Activated T-cell treated with anti-CD3 and anti-CD28 coated beads, Interleukin-2, amount 50 U/mL, for 4 hours (primary cell): ENCODE data around the gene CCL24. TPM values are rescaled to one million over a fixed set of nuclear protein-coding genes. Genes with fewer than 3 reads are reported as not detected.
"Not testable (repeated sequence)": the region's sequence is repeated elsewhere in the genome, so short reads cannot be mapped to it uniquely, and the experiment has no call there.

ENCODE experiments used
- ATAC-seq, 2 donors: fragments of 200-7000 bp; cut with Tn5 transposase; one replicate each; pipeline ENCODE4 v1.10.0; 2021
- DNase-seq: peaks from one replicate; pipeline ENCODE4 v3.0.0-alpha.2; 2020
- H3K27me3 Mint-ChIP-seq: one replicate; pipeline ENCODE4 v1.8.0; 2021; ENCODE audit warnings: low read depth, mixed read lengths
- H3K36me3 Mint-ChIP-seq: one replicate; pipeline ENCODE4 v1.8.0; 2022; ENCODE audit warnings: mixed read lengths; ENCODE audit not compliant: insufficient read depth
- H3K4me1 Mint-ChIP-seq: one replicate; pipeline ENCODE4 v1.8.0; 2021; ENCODE audit warnings: low read depth, mixed read lengths
- H3K4me3 Mint-ChIP-seq: one replicate; pipeline ENCODE4 v1.8.0; 2021; ENCODE audit warnings: mild to moderate bottlenecking, moderate library complexity, mixed read lengths
- H3K9me3 Mint-ChIP-seq: one replicate; pipeline ENCODE4 v1.8.0; 2021; ENCODE audit warnings: mixed read lengths
- total RNA-seq, 3 donors: library from RNA; stranded (reverse); gene quantifications; one replicate each; pipeline ENCODE4 v1.2.1, GENCODE V29; 2021

Gene CCL24
- total RNA-seq, 3 donors from 2014 or later: not detected

DNA sequence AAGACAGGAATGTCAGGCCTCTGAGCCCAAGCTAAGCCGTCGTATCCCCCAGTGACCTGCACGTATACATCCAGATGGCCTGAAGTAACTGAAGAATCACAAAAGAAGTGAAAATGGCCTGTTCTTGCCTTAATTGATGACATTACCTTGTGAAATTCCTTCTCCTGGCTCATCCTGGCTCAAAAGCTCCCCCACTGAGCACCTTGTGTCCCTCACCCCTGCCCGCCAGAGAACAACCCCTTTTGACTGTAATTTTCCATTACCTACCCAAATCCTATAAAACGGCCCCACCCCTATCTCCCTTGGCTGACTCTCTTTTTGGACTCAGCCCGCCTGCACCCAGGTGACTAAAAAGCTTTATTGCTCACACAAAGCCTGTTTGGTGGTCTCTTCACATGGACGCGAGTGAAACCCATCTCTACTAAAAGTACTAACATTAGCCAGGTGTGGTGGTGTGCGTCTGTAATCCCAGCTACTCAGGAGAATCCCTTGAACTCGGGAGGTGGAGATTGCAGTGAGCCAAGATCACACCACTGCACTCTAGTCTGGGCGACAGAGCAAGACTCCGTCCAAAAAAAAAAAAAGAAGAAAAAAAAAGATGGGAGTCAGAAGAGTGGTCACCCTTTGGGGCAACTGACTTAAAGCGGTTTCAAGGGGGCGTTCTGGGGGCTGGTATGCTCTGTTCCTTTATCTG, 25.3 kb downstream of the CCL24 start:
- not testable (repeated sequence) for H3K36me3 Mint-ChIP-seq, H3K27me3 Mint-ChIP-seq, H3K4me3 Mint-ChIP-seq, H3K4me1 Mint-ChIP-seq, DNase-seq, H3K9me3 Mint-ChIP-seq, ATAC-seq

DNA sequence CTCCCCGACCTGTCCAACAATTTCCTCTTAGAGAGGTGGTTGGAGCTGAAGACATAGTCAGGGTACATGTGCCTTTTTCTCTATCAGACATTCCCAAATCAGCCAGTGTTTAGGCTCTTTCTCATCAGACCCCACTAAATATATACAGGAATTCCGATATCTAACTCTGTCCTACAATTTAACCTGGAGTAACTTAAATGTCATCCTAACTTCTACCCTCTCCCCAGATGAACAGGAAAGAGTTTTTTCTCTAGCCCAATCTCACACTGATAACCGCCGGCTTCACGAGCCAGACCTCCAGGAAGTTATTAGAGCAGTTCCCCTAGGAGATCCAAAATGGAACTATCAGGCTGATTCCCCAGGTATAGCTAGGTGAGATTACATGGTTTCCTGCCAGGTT, 30.5 kb downstream of the CCL24 start:
- ATAC-seq, H3K4me3 Mint-ChIP-seq, H3K9me3 Mint-ChIP-seq, H3K36me3 Mint-ChIP-seq, DNase-seq: not testable (repeated sequence)
- peaks cover 11% of the 10 kb centered on the region for H3K4me1 Mint-ChIP-seq
- peaks cover 11% of the 10 kb centered on the region for H3K27me3 Mint-ChIP-seq

DNA sequence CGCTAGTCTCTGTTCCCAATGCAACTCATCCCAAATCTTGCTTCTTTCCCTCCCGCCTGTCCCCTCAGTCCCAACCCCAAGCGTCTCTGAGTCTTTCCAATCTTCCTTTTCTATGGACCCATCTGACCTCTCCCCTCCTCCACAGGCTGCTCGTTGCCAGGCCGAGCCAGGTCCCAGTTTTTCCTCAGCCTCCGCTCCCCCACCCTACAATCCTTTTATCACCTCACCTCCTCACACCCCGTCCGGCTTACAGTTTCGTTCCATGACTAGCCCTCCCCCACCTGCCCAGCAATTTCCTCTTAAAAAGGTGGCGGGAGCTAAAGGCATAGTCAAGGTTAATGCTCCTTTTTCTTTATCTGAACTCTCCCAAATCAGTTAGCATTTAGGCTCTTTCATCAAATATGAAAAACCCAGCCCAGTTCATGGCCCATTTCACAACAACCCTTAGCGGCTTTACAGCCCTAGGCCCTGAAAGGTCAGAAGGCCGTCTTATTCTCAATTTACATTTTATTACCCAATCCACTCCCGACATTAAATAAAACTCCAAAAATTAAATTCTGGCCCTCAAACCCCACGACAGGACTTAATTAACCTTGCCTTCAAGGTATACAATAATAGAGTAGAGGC, 32.8 kb downstream of the CCL24 start:
- H3K9me3 Mint-ChIP-seq: not testable (repeated sequence)
- peaks cover 11% of the 10 kb centered on the region for H3K27me3 Mint-ChIP-seq

DNA sequence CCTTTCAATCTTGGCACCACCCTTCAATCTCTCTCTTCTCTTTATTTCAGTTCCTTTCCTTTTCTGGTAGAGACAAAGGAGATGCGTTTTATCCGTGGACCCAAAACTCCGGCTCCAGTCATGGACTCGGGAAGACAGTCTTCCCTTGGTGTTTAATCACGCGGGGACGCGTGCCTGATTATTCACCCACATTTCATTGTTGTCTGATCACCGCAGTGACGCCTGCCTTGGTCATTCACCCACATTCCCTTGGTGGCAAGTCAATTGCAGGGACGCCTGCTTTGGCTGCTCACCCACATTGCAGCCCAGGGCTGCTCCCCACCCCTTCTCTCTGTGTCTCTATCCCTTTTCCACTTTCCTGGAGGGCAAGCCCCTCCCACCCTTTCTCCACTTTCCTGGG, 34.1 kb downstream of the CCL24 start:
- H3K4me1 Mint-ChIP-seq: peaks cover 29% of the 10 kb centered on the region
- ATAC-seq, H3K9me3 Mint-ChIP-seq, H3K36me3 Mint-ChIP-seq, DNase-seq, H3K4me3 Mint-ChIP-seq: not testable (repeated sequence)
- H3K27me3 Mint-ChIP-seq: peaks cover 11% of the 10 kb centered on the region

More for the DNA sequence above, 32.8 kb downstream of the CCL24 start:
- DNase-seq, ATAC-seq, H3K36me3 Mint-ChIP-seq, H3K4me3 Mint-ChIP-seq: not testable (repeated sequence)
- peaks cover 25% of the 10 kb centered on the region for H3K4me1 Mint-ChIP-seq

DNA sequence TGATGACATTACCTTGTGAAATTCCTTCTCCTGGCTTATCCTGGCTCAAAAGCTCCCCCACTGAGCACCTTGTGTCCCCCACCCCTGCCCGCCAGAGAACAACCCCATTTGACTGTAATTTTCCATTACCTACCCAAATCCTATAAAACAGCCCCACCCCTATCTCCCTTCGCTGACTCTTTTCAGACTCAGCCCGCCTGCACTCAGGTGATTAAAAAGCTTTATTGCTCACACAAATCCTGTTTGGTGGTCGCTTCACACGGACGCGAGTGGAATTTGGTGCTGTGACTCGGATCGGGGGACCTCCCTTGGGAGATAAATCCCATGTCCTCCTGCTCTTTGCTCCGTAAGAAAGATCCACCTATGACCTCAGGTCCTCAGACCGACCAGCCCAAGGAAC, 34.6 kb downstream of the CCL24 start:
- ATAC-seq: not testable (repeated sequence)

DNA sequence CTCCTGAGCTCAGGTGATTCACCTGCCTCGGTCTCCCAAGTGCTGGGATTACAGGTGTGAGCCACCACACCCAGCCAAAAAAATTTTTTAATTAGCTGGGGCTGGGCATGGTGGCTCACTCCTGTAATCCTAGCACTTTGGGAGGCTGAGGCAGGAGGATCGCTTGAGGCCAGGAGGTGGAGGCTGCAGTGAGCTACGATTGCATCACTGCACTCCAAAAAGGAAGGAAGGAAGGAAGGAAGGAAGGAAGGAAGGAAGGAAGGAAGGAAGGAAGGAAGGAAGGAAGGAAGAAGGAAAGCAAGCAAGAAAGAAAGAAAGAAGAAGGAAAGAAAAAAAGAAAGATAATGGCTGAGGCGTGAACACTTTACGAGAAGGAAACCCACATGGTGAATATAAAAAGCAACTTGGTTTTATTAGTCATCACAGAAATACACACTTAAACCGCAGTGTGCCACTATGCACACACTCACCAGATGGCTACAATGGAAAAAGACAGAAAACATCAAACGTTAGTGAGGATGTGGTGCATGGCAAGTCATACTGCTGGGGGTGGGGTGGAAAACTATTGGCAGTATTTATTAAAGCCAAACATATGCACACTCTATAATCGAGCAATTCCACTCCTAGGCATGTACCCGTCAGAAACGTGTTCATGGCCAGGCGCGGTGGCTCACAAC, 37.2 kb downstream of the CCL24 start:
- Mint-ChIP-seq H3K4me3 (no peak overlapping the region), H3K9me3 (no peaks in the 10 kb centered on the region), H3K27me3 (peaks cover 6% of the 10 kb centered on the region), H3K4me1 (peaks cover 29% of the 10 kb centered on the region), H3K36me3 (no peaks in the 10 kb centered on the region)
- peak; percentile 42 for DNase-seq
- ATAC-seq: peak; percentile 98 to 99

More for the DNA sequence above, 34.6 kb downstream of the CCL24 start:
- H3K36me3 Mint-ChIP-seq, H3K9me3 Mint-ChIP-seq, DNase-seq, H3K4me3 Mint-ChIP-seq: not testable (repeated sequence)
- Mint-ChIP-seq H3K4me1 (peaks cover 29% of the 10 kb centered on the region), H3K27me3 (peaks cover 11% of the 10 kb centered on the region)

DNA sequence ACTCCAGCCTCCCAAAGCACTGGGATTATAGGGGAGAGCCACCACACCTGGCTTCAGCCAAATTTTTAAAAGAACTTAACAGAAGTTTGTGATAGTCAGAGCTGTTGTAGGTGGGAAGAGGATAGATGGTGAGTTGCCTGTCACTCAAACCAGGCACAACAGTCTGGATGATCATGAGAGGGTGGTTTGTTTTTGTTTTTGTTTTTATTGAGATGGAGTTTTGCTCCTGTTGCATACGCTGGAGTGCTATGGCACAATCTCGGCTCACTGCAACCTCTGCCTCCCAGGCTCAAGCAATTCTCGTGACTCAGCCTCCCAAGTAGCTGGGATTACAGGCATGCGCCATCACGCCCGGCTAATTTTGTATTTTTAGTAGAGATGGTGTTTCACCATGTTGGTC, 39.6 kb downstream of the CCL24 start:
- not testable (repeated sequence) for H3K9me3 Mint-ChIP-seq, H3K27me3 Mint-ChIP-seq, DNase-seq, H3K4me3 Mint-ChIP-seq, H3K36me3 Mint-ChIP-seq, ATAC-seq
- peaks cover 23% of the 10 kb centered on the region for H3K4me1 Mint-ChIP-seq

DNA sequence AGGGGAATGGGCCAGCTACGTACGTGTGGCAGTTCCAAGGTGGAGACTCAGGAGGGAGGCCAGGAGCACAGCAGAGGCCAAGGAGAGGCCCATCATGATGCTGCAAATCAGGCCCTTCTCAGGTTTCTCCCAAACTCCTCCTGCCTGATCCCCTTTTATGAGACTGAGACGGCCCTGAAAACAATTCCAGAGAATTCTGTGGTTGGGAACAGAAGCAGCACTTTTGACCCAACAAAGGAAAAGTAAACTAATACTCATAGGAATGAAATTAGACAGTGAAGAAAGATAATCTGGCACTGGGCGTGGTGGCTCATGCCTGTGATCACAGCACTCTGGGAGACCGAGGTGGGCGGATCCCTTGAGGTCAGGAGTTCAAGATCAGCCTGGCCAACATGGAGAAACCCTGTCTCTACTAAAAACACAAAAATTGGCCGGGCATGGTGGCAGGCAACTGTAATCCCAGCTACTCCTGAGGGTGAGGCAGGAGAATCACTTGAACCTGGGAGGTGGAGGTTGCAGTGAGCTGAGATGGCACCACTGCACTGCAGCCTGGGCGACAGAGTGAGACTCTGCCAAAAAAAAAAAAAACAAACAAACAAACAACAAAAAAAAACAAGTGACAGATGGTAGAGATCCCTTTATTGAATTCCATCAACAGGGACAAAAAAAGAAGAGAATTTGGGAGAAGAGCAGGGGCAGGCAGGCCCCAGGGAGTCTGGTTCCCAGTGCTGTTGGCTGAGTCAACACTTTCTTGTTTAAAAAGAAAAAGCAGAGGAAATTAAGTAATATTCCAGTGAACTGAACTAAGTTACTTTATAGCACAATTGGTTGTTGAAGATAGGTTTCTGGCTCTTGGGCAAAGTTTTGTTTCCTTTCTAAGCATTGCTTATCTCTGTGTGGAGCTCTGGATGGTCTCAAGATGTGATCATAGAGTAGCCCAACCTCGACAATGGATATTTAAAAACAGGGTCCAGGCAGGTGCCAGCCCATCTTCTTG, 41.2 kb downstream of the CCL24 start, which contains the start of gene CCL26:
CCL26 (minus strand) TSS at position 131 of the 997 bp plus-strand sequence; CDS start at position 96, 35 bp downstream.
- no peaks in the 10 kb centered on the region for H3K36me3 Mint-ChIP-seq
- no peak within 1 kb of the TSS for H3K4me3 Mint-ChIP-seq
- no peaks in the 10 kb centered on the region for H3K9me3 Mint-ChIP-seq
- ATAC-seq (no peak), DNase-seq (no peak)
- H3K27me3 Mint-ChIP-seq: no peaks in the 10 kb centered on the region
- H3K4me1 Mint-ChIP-seq: peaks cover 17% of the 10 kb centered on the region

DNA sequence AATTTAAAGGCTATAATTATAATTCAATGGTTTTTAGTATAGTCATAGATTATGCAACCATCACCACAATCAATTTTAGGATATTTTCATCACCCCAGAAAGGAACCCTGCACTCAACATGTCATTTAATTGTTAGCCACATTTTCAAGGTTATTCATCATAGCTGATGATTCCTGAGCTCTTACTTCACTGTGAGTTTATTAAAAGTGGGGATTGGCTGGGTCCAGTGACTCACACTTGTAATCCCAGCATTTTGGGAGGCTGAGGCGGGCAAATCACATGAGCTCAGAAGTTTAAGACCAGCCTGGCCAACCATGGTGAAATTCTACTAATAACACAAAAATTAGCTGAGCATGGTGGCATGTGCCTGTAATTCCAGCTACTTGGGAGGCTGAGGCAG, 42.4 kb downstream of the CCL24 start:
- no peaks in the 10 kb centered on the region for H3K9me3 Mint-ChIP-seq
- ATAC-seq: no peak
- H3K4me3 Mint-ChIP-seq: no peak overlapping the region

DNA sequence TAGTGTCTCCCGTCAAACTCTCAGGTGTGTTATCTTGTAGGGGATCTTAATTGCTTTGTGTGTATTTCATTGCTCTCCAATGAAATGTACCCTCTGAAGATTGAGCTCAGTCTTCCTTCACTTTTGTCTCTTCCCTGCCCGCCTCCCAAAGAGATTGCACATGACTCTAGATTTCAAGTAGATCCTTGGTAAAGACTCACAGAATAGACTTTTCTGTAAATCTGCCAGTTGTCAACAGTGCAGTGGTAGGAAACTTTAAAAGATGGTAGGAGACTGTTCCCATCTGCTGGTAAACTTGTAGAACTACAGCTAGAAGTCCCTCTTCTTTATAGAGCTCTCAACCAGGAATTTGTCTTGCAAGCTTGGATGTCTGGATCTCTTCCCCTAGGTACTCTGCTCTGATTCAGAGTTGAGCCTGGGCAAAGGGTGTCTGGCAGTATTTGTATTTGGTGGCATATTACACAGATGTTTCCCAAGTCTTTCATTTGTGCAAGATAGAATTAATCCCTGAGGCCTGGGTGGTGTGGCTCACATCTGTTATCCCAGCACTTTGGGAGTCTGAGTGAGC, 51.2 kb downstream of the CCL24 start:
- DNase-seq (no peak), ATAC-seq (peak; percentile 76)
- H3K36me3 Mint-ChIP-seq: no peaks in the 10 kb centered on the region
- H3K4me1 Mint-ChIP-seq: peaks cover 3% of the 10 kb centered on the region
- H3K9me3 Mint-ChIP-seq: no peaks in the 10 kb centered on the region
- H3K27me3 Mint-ChIP-seq: no peaks in the 10 kb centered on the region
- H3K4me3 Mint-ChIP-seq: no peak overlapping the region

More for the DNA sequence above, 42.4 kb downstream of the CCL24 start:
- H3K27me3 Mint-ChIP-seq: no peaks in the 10 kb centered on the region
- H3K36me3 Mint-ChIP-seq: no peaks in the 10 kb centered on the region
- peaks cover 7% of the 10 kb centered on the region for H3K4me1 Mint-ChIP-seq
- DNase-seq: no peak

DNA sequence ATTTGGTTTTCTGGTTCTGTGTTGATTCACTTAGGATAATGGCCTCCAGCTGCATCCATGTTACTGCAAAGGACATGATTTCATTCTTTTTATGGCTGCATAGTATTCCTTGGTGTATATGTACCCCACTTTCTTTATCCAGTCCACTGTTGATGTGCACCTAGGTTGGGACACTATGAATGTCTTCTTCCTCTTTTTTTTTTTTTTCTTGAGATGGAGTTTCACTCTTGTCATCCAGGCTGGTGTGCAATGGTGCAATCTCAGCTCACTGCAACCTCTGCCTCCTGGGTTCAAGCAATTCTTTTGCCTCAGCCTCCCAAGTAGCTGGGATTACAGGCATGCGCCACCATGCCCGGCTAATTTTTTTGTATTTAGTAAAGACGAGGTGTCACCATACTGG, 51.8 kb downstream of the CCL24 start:
- not testable (repeated sequence) for H3K4me1 Mint-ChIP-seq, H3K4me3 Mint-ChIP-seq

More for the DNA sequence above, 51.8 kb downstream of the CCL24 start:
- H3K9me3 Mint-ChIP-seq, ATAC-seq, DNase-seq, H3K36me3 Mint-ChIP-seq, H3K27me3 Mint-ChIP-seq: not testable (repeated sequence)
